ENCODE data around the gene KIFC1.

Gene KIFC1

DNA sequence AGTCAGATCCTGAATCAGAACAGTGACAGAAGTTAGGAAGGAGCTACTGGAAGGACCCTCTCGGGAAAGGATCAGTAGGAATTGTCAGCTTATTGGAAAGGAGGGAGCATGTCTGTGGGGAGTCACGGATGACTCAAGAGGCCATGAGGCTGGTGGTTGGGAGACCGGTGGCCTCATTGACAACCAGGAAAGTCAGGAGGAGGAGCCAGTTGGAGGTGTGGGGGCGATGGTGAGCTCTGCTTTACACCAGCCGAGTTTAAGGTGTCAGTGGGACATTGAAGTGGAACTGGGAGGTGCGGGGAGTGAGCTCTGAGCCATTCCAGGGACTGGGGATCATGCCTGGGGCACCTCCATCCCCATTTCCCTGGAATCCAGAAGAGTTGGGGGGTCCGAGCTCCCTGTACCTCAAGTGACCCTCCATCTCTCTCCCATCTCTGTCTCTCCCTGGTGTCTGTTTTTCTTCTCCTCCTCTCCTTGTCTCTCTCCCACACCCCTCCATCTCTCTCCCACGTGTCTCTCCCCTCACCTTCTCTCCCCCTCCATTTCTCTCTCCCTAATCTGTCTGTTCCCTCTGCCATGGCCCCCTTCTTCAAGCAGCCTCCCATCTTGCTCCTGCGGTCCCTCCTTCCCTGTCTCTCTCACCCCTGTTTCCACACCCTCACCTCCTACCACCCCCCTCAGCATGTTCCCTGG, 48.5 kb downstream of the KIFC1 start:
- DNase-seq (ENCODE audit: low read depth in 1 of 2, low spot score in 1 of 2): no peak

DNA sequence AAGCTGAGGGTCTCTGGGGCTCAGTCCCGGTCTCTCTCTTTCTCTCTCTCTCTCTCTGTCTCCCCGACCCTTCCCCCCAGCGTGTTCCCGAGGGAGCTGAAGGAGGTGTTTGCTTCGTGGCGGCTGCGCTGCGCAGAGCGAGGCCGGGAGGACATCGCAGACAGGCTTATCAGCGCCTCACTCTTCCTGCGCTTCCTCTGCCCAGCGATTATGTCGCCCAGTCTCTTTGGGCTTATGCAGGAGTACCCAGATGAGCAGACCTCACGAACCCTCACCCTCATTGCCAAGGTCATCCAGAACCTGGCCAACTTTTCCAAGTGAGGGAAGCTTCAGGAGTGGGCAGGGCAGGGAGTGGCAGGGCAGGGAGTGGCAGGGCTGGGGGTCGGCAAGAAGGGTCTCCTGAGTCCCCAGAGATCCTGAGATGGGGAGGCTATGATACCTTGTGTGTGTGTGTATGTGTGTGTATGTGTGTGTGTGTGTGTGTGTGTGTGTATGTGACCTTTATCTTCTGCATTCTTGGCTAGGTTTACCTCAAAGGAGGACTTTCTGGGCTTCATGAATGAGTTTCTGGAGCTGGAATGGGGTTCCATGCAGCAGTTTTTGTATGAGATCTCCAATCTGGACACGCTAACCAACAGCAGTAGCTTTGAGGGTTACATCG, 49.2 kb downstream of the KIFC1 start:
- no peak for DNase-seq (ENCODE audit: low read depth in 1 of 2, low spot score in 1 of 2)

DNA sequence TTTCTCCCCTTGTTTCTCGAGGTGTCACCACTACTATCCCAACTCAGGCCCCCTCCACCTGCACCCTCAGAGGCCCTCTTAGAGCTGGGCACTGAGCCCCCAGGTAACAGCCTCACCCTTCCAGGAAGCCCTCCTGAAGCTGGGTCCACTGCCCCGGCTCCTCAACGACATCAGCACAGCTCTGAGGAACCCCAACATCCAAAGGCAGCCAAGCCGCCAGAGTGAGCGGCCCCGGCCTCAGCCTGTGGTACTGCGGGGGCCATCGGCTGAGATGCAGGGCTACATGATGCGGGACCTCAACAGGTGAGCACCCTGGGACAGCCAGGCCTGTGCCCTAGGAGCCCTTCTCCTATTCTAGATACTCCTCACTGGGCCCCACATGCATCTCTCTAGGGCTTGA, 49.8 kb downstream of the KIFC1 start:
- no peak for DNase-seq (ENCODE audit: low read depth in 1 of 2, low spot score in 1 of 2)

DNA sequence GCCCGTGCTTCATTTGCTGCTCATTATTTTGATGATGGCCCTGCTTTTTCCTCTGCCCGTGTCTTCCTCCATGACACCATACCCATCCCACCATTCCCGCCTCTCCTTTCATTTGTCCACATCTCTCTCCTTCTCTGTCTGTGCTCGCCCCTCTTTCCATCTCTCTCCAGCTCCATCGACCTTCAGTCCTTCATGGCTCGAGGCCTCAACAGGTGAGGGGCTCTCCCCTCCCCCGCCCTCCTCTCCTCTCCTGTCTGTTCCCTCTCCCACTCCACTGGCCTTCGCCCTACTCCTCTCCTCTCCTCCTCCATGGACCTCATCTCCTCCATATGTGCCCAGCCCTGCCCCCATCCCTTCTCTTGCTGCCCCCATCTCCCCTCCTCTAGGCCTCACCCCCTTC, 50.7 kb downstream of the KIFC1 start:
- no peak for DNase-seq (ENCODE audit: low read depth in 1 of 2, low spot score in 1 of 2)

DNA sequence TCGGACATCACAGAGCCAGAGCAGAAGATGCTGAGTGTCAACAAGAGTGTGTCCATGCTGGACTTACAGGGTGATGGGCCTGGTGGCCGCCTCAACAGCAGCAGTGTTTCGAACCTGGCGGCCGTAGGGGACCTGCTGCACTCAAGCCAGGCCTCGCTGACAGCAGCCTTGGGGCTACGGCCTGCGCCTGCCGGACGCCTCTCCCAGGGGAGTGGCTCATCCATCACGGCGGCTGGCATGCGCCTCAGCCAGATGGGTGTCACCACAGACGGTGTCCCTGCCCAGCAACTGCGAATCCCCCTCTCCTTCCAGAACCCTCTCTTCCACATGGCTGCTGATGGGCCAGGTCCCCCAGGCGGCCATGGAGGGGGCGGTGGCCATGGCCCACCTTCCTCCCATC, 51.4 kb downstream of the KIFC1 start:
- DNase-seq (ENCODE audit: low read depth in 1 of 2, low spot score in 1 of 2): no peak

DNA sequence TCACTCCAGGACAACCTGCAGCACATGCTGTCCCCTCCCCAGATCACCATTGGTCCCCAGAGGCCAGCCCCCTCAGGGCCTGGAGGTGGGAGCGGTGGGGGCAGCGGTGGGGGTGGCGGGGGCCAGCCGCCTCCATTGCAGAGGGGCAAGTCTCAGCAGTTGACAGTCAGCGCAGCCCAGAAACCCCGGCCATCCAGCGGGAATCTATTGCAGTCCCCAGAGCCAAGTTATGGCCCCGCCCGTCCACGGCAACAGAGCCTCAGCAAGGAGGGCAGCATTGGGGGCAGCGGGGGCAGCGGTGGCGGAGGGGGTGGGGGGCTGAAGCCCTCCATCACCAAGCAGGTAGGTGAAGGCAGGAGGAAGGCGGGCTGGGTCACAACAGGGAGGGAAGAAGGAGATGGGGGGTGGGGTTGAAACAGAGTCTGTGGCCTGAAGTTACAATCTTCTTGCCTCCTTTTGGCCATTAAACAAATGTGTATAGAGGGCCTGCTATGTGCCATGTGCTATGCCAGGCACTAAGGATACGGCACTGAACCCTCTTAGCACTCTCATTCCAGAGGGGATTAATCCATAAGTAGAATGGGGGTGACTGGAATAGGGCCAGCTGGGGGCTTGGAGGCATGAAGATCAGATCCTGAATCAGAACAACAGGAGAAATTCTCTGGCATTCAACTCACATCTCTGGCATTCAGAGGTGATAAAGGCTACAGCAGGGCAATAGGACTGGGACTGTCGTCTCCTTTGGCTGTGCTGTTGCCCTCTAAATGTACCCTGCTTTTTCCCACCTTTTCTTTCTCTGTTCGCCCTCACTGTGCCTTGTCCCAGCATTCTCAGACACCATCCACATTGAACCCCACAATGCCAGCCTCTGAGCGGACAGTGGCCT, 52.2 kb downstream of the KIFC1 start:
- DNase-seq (ENCODE audit: low read depth in 1 of 2, low spot score in 1 of 2): no peak

DNA sequence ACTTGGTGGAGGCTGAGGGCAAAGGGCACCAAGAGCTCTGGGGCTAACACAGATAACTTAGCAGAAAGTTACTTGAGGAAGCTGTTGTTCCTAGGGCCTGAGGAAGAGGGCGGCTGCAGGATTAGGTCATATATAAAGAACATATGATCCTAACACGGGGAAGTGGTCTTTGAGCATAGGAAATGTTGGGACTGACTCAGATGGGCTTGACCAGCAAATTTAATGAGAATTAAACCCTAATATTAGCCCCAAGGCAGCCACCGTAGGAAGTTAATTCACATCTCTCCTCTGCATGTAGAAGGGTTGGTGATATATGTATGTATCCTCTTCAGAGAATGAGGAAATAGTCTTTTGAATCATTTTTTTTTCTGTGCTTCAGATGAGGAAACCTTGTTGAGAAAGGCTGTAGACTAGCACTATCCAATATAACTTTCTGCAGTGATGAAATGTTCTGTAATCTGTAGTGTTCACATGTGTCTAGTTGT, 53.5 kb downstream of the KIFC1 start:
- DNase-seq (ENCODE audit: low read depth in 1 of 2, low spot score in 1 of 2): no peak

DNA sequence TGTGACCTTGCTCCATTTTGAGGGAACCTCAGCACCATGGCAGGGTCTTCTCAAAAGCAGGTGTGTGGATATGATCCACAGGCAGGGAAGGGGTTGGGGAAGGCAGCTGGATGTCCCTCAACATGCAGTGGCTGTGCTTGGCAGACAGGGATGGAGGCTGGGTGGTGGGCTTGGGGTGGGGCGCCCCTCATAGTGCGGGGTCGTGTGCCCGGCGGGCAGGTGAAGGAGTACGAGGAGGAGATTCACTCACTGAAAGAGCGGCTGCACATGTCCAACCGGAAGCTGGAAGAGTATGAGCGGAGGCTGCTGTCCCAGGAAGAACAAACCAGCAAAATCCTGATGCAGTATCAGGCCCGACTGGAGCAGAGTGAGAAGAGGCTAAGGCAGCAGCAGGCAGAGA, 54.7 kb downstream of the KIFC1 start:
- no peak for DNase-seq (ENCODE audit: low read depth in 1 of 2, low spot score in 1 of 2)

DNA sequence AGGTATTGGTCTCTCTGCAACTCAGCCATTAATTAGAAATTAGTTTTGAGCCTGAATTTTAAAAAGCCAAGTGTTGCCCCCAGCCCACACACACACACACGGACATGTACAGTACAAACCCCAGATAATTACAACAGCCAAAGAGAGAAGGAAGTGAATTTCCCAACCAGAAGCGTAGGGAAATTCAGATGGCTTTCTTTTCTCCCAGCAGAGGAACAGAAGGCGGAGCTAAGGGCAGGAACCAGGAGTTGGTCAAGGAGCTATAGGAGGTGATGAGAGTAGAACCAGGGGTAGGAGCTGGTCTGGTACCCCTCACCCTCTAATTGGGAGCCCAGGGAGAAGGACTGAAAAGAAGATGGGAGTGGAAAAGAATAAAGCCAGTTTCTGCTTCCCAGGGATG, 58.8 kb downstream of the KIFC1 start:
- no peak for DNase-seq (ENCODE audit: low read depth in 1 of 2, low spot score in 1 of 2)

DNA sequence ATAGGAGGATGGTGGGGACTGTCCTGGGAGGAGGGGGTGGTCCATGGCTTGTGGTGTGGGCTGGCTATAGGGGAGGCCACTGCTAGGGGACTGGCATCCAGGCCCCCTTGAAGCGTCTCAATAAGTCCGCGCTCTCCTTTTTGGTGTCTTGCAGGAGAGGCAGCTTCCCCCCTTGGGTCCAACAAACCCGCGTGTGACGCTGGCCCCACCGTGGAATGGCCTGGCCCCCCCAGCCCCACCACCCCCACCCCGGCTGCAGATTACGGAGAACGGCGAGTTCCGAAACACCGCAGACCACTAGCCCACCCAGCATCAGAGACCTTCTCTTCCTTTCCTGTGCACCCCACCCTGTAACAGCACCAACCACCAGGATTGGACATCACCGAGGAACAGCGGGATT, 60.0 kb downstream of the KIFC1 start:
- DNase-seq (ENCODE audit: low read depth in 1 of 2, low spot score in 1 of 2): no peak

DNA sequence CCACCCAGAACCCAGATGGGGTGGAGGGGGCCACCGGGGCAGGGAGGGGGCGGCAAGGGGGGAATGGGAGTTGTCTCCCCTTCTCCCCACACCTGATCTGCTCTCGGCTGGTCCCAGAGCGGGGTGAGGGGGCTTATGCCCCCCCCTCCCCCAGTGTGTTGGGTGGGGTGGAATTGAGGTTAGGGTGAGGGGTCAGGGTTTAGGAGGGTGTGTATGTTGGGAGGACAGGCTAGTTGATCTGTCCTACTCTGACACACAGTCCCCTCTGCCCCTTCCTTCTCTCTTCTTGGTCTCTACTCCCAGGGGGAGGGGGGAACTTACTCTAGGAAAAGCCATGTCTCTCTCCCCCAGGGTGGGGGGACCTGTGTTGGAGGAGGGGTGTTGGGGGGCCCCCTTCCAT, 60.9 kb downstream of the KIFC1 start:
- no peak for DNase-seq (ENCODE audit: low read depth in 1 of 2, low spot score in 1 of 2)

DNA sequence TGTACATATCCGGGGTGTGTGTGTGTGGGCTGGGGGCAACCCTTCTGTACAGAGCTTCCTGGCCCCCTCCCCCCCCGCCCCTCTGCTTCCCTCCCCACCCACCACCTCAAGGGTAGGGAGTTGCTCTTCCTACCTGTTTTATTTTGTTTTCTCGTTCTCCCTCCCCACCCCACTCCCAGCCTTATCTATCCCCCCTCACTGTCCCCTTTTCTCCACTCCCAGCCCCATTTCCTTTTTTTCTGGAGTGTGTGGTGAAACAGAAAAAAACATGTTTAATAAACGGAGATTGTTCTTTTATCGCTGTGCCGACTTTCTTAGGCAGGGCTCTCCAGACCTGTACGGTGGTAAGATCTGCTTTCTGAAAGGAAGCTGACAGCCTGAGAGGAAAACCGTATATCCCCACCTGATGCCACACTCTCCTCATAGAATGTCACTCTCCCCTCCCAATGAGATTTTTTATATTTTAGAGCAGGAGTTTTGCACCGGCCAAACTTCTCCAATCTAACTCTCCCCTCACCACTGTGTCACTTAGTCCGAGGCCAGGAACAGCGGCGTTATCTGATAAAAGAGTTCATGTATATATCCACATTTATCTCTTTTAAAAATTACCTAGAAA, 61.9 kb downstream of the KIFC1 start:
- DNase-seq (ENCODE audit: low read depth in 1 of 2, low spot score in 1 of 2): no peak

DNA sequence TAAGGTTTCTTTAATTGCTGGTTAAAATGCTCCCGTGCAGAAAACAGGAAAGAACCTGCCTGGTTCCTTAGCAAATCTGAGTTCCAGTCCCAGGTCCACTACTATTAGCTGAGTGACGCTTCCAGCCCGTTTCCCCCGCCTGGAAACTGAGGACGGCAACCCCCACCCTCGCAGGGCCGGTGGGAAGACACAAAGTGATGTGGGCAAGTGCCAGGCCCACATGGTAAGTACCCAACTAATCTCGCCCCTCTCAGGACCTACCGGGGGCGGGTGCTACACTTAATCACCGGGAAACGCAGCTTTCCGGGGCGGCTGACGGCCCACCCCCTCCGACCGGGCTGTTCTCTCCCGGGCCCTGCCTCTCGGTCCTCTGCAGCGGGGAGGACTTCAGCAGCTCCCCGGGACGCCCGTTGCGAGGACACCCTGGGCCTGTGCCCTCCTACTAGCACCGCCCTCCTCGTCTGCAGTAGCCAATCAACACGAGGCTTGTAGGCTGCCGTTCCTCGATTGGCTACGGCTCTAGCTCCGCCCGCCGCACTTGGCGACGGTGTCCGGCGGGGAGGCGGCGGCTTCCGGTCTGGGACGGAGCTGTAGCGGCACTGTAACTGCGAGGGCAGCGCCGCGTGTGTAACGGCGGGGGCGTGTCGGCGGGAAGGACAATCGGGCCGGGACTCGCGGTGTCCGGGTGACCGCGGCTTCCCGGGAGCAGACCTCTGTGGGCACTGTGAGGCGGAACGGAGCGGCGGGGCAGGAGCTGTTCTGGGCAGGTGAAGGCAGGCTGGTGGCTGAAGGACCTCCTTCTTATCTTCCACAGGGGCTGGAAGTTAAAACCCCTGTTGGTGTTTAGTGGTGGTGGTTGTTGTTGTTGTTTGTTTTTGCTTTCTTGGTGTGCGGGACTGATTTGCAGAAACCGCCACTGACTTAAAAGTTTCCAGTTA, 62.7 kb downstream of the KIFC1 start, which contains the start of gene ZBTB9:
TSS of gene ZBTB9 (plus strand) at position 568 of the 938 bp plus-strand sequence. CDS start 525 bp downstream, outside the sequence.
- DNase-seq (ENCODE audit: low read depth in 1 of 2, low spot score in 1 of 2): peak; percentile 81 to 93

DNA sequence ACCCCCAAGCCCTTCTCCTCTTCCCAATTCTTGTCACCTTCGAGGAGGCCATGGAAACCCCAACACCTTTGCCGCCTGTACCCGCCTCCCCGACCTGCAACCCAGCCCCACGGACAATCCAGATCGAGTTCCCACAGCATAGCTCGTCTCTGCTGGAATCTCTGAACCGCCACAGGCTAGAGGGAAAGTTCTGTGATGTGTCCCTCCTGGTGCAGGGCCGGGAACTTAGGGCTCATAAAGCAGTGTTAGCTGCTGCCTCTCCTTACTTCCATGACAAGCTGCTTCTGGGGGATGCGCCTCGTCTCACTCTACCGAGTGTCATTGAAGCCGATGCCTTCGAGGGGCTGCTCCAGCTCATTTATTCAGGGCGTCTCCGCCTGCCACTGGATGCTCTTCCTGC, 63.4 kb downstream of the KIFC1 start:
- DNase-seq (ENCODE audit: low read depth in 1 of 2, low spot score in 1 of 2): no peak

DNA sequence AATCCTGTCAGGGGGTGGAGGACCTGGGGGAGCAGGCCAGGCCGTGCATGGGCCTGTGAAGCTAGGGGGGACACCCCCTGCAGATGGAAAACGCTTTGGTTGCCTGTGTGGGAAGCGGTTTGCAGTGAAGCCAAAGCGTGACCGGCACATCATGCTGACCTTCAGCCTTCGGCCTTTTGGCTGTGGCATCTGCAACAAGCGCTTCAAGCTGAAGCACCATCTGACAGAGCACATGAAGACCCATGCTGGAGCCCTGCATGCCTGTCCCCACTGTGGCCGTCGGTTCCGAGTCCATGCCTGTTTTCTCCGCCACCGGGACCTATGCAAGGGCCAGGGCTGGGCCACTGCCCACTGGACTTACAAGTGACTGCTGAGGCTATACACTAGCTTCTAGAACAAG, 64.5 kb downstream of the KIFC1 start:
- no peak for DNase-seq (ENCODE audit: low read depth in 1 of 2, low spot score in 1 of 2)

DNA sequence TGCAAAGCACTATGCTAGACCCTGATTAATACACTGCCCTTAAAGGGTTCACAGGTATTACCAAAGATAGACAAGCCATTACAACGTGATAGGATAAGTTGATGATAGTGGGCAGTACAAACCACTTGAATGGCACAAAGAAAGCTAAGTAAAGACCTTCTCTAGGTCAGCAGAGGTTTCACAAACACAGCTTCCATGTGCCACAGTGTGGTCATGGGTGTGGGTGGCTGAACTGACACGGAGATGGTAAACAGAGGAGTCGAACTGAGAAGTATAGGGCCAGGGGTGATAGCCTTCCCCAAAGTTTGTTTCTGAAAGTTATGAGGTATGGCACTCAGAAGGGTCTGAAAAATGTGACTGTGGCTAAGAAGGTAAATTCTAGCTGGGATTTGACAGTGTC, 67.1 kb downstream of the KIFC1 start:
- DNase-seq (ENCODE audit: low read depth in 1 of 2, low spot score in 1 of 2): no peak

DNA sequence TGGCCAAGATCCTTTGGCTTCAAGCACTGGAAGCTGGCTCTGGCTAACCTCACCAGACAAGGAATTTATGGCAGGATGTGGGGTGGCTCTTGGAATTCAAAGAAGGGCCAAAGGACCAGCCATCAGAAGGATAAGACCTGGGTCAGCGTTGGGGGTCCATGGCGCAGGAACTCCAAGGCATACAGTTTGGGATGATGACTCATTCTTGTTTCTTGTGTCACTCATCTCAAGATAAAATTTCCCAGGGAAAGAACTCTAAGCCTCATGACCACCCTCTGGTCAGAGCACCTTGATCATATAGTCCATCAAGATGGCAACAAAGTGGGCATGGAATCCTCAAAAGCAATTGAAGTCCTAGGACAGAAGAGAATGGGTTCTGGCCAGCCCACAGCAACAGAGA, 67.6 kb downstream of the KIFC1 start:
- no peak for DNase-seq (ENCODE audit: low read depth in 1 of 2, low spot score in 1 of 2)
